Stimulated activated CD8-positive, alpha-beta memory T cell treated with anti-CD3 and anti-CD28 coated beads, Interleukin-12 subunit alpha, Interleukin-12 subunit beta, amount 100 ng/mL, for 24 hours (primary cell): ENCODE measurements around the gene ITM2C.

Source experiments
- DNase-seq: peaks from one replicate; pipeline ENCODE4 v3.0.0-alpha.2; 2020; ENCODE audit errors: extremely low read depth

Gene ITM2C

GRCh38 chr2:230907361-230908091 lies 42.8 kb downstream of the ITM2C start:
- DNase-seq = no peak

GRCh38 chr2:230908092-230908594 lies 43.4 kb downstream of the ITM2C start:
- no peak for DNase-seq

- peak; percentile 47 for DNase-seq
These were observed 44.0 kb downstream of the ITM2C start for GRCh38 chr2:230908595-230909191.

- DNase-seq = no peak
These were observed 45.3 kb downstream of the ITM2C start for GRCh38 chr2:230909841-230910545.

GRCh38 chr2:230910546-230911177 lies 45.9 kb downstream of the ITM2C start:
- no peak for DNase-seq

- DNase-seq = no peak
These were observed 47.3 kb downstream of the ITM2C start for GRCh38 chr2:230912046-230912445.

- no peak for DNase-seq
These were observed 48.0 kb downstream of the ITM2C start for GRCh38 chr2:230912724-230913123.

- no peak for DNase-seq
These were observed 48.8 kb downstream of the ITM2C start for GRCh38 chr2:230913406-230914143.

GRCh38 chr2:230914886-230915285 lies 50.1 kb downstream of the ITM2C start:
- DNase-seq = no peak

- no peak for DNase-seq
These were observed 50.6 kb downstream of the ITM2C start for GRCh38 chr2:230915319-230915718.

- no peak for DNase-seq
These were observed 51.5 kb downstream of the ITM2C start for GRCh38 chr2:230916218-230916617.

GRCh38 chr2:230919240-230919639 lies 54.5 kb downstream of the ITM2C start:
- no peak for DNase-seq

GRCh38 chr2:230919681-230920080 lies 54.9 kb downstream of the ITM2C start:
- DNase-seq = no peak

GRCh38 chr2:230920167-230920566 lies 55.4 kb downstream of the ITM2C start:
- DNase-seq = no peak

GRCh38 chr2:230921806-230922595 lies 57.3 kb downstream of the ITM2C start:
- no peak for DNase-seq

GRCh38 chr2:230922951-230923717 lies 58.4 kb downstream of the ITM2C start:
- no peak for DNase-seq

GRCh38 chr2:230924092-230924469 lies 59.3 kb downstream of the ITM2C start:
- no peak for DNase-seq

- DNase-seq = peak; percentile 45
These were observed 60.0 kb downstream of the ITM2C start, which contains the start of gene GPR55 for GRCh38 chr2:230924470-230925341. Gene GPR55, minus strand, starts transcription at chr2:230925242. Its CDS starts 14,280 bp downstream, at chr2:230910962.

- no peak for DNase-seq
These were observed 60.7 kb downstream of the ITM2C start for GRCh38 chr2:230925443-230925878.
